Mammary epithelial cell (primary cell): ENCODE results near the gene MYL10.

ENCODE experiments used
- CTCF ChIP-seq, 2 donors: IDR thresholded peaks in 1 of 2; conservative IDR thresholded peaks in 1 of 2; 2 replicates each; pipeline ENCODE4 v1.5.1; 2011 to 2012; ENCODE audit warnings: inconsistent platforms in 2 of 2, low read length in 2 of 2, mild to moderate bottlenecking in 2 of 2, control low read depth in 1 of 2, low read depth in 1 of 2; ENCODE audit not compliant: insufficient read depth in 1 of 2; ENCODE audit errors: extremely low read depth in 1 of 2
- EZH2 ChIP-seq: IDR thresholded peaks from 2 replicates; pipeline ENCODE4 v1.6.1; 2012; ENCODE audit warnings: low read length, inconsistent platforms, borderline replicate concordance

- no peak for TF ChIP-seq EZH2
- TF ChIP-seq CTCF (conservative IDR thresholded peaks at IDR 0.05 in 1 of 2, IDR thresholded peaks at IDR 0.05 in 1 of 2; ENCODE audit: extremely low read depth in 1 of 2, insufficient read depth in 1 of 2, low read depth in 1 of 2, low read length in 2 of 2) = no peak
Measured at GRCh38 chr7:101575168-101575567, 53.9 kb downstream of the MYL10 start.
